ENCODE measurements around the gene GNG8.

Gene GNG8

GRCh38 chr19:46608581-46609345, 27.2 kb downstream of the GNG8 start:
- POLR2A ChIA-PET: interaction anchor here (5.7 kb wide), 1 partner anchor 8 kb away, joined by 40 read pairs; the partner anchor contains the start of gene CALM3
- CTCF ChIA-PET: interaction anchor here (0.7 kb wide), 1 partner anchor 9 kb away, joined by 3 read pairs; no protein-coding TSS in a partner anchor
- DNase-seq (ENCODE audit: extremely low spot score): peak; percentile 2
- TF ChIP-seq SUZ12 (IDR thresholded peaks at IDR 0.05): no peak

DNA sequence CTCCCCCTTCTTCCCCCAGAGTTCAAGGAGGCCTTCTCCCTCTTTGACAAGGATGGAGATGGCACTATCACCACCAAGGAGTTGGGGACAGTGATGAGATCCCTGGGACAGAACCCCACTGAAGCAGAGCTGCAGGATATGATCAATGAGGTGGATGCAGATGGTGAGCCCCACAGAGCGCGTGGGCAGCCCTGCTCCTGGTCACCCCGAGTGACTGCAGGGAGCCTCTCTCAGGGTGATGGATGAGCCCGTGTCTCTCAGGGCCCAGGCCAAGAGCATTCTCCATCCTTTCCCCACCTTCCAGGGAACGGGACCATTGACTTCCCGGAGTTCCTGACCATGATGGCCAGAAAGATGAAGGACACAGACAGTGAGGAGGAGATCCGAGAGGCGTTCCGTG, 27.8 kb downstream of the GNG8 start:
- DNase-seq (ENCODE audit: extremely low spot score): no peak
- CTCF ChIA-PET: interaction anchor here (0.7 kb wide), 1 partner anchor 9 kb away, joined by 3 read pairs; no protein-coding TSS in a partner anchor
- no peak for TF ChIP-seq CTBP1 (IDR thresholded peaks at IDR 0.05; ENCODE audit: borderline replicate concordance)
- no peak for TF ChIP-seq LEF1 (IDR thresholded peaks at IDR 0.05; ENCODE audit: borderline replicate concordance)
- no peak for TF ChIP-seq BHLHE40 (IDR thresholded peaks at IDR 0.05; ENCODE audit: borderline replicate concordance)
- TF ChIP-seq ZNF384 (IDR thresholded peaks at IDR 0.05): no peak
- no peak for TF ChIP-seq ELF4 (IDR thresholded peaks at IDR 0.05)
- no peak for TF ChIP-seq FOXM1 (IDR thresholded peaks at IDR 0.05; ENCODE audit: borderline replicate concordance)
- TF ChIP-seq SUZ12 (IDR thresholded peaks at IDR 0.05): no peak
- TF ChIP-seq L3MBTL2 (conservative IDR thresholded peaks at IDR 0.05): no peak
- no peak for TF ChIP-seq SP1 (IDR thresholded peaks at IDR 0.05)
- TF ChIP-seq ARNT (IDR thresholded peaks at IDR 0.05): no peak
- no peak for TF ChIP-seq FOXA1 (IDR thresholded peaks at IDR 0.05)
- no peak for TF ChIP-seq NFRKB (IDR thresholded peaks at IDR 0.05)
- no peak for TF ChIP-seq HDGF (IDR thresholded peaks at IDR 0.05; ENCODE audit: borderline replicate concordance)
- TF ChIP-seq FOXK2 (IDR thresholded peaks at IDR 0.05): no peak
- TF ChIP-seq TARDBP (IDR thresholded peaks at IDR 0.05): no peak
- TF ChIP-seq, protein P1, sequence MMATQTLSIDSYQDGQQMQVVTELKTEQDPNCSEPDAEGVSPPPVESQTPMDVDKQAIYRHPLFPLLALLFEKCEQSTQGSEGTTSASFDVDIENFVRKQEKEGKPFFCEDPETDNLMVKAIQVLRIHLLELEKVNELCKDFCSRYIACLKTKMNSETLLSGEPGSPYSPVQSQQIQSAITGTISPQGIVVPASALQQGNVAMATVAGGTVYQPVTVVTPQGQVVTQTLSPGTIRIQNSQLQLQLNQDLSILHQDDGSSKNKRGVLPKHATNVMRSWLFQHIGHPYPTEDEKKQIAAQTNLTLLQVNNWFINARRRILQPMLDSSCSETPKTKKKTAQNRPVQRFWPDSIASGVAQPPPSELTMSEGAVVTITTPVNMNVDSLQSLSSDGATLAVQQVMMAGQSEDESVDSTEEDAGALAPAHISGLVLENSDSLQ (IDR thresholded peaks at IDR 0.05): no peak
- POLR2A ChIA-PET: interaction anchor here (5.7 kb wide), 1 partner anchor 7 kb away, joined by 40 read pairs; the partner anchor contains the start of gene CALM3

GRCh38 chr19:46607448-46607841, 28.6 kb downstream of the GNG8 start:
- TF ChIP-seq, protein P1 (IDR thresholded peaks at IDR 0.05): no peak
- TF ChIP-seq FOXM1 (IDR thresholded peaks at IDR 0.05; ENCODE audit: borderline replicate concordance) (no peak), HDGF (IDR thresholded peaks at IDR 0.05; ENCODE audit: borderline replicate concordance) (no peak), BHLHE40 (IDR thresholded peaks at IDR 0.05; ENCODE audit: borderline replicate concordance) (no peak), LEF1 (IDR thresholded peaks at IDR 0.05; ENCODE audit: borderline replicate concordance) (no peak), L3MBTL2 (conservative IDR thresholded peaks at IDR 0.05) (no peak), ZNF384 (IDR thresholded peaks at IDR 0.05) (no peak), SUZ12 (IDR thresholded peaks at IDR 0.05) (no peak), ELF4 (IDR thresholded peaks at IDR 0.05) (no peak), FOXA1 (IDR thresholded peaks at IDR 0.05) (no peak), CTBP1 (IDR thresholded peaks at IDR 0.05; ENCODE audit: borderline replicate concordance) (no peak), FOXK2 (IDR thresholded peaks at IDR 0.05) (no peak), ARNT (IDR thresholded peaks at IDR 0.05) (no peak), TARDBP (IDR thresholded peaks at IDR 0.05) (no peak), SP1 (IDR thresholded peaks at IDR 0.05) (no peak), NFRKB (IDR thresholded peaks at IDR 0.05) (no peak)
- no peak for DNase-seq (ENCODE audit: extremely low spot score)
- ChIA-PET POLR2A (no interaction called here), CTCF (no interaction called here)

- CTCF ChIA-PET: no interaction called here
- TF ChIP-seq ZNF384 (IDR thresholded peaks at IDR 0.05) (no peak), SUZ12 (IDR thresholded peaks at IDR 0.05) (no peak), BHLHE40 (IDR thresholded peaks at IDR 0.05; ENCODE audit: borderline replicate concordance) (no peak), L3MBTL2 (conservative IDR thresholded peaks at IDR 0.05) (no peak), NFRKB (IDR thresholded peaks at IDR 0.05) (no peak), ELF4 (IDR thresholded peaks at IDR 0.05) (no peak)
- no peak for DNase-seq (ENCODE audit: extremely low spot score)
- POLR2A ChIA-PET: no interaction called here
These were observed 29.1 kb downstream of the GNG8 start for GRCh38 chr19:46606681-46607447.

GRCh38 chr19:46606019-46606418, 30.0 kb downstream of the GNG8 start:
- CTCF ChIA-PET: no interaction called here

DNA sequence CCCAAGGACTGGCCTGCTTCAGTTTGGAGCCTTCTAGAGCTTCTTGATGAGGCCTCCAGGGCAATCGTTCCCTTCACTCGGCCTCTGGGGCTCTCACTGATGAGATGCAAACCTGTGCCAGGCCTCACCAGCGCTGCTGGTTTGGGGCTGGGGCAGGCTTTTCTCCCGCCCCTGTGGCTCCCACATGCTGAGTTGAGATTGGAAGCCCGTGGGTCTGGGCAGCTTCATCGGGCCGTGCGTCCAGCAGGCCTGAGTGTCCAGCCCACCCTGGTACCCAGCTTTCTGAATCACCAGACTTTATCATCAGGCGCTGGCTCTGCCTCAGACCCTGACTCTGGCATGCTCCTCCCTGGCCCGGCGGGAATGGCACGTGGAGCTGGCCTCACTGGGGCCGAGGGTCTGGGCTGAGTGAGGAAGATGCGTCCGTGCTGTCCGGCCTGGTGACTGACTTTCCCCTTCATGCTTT, 30.6 kb downstream of the GNG8 start:
- POLR2A ChIA-PET: no interaction called here
- CTCF ChIA-PET: interaction anchor here (0.6 to 1.3 kb wide), 2 partner anchors 10 to 325 kb away, joined by 3 to 7 read pairs; no protein-coding TSS in a partner anchor
- TF ChIP-seq TARDBP (IDR thresholded peaks at IDR 0.05): no peak
- TF ChIP-seq ELF4 (IDR thresholded peaks at IDR 0.05): no peak
- TF ChIP-seq SP1 (IDR thresholded peaks at IDR 0.05): no peak
- no peak for TF ChIP-seq BHLHE40 (IDR thresholded peaks at IDR 0.05; ENCODE audit: borderline replicate concordance)
- no peak for TF ChIP-seq L3MBTL2 (conservative IDR thresholded peaks at IDR 0.05)
- no peak for TF ChIP-seq FOXA1 (IDR thresholded peaks at IDR 0.05)
- TF ChIP-seq ARNT (IDR thresholded peaks at IDR 0.05): no peak
- TF ChIP-seq HDGF (IDR thresholded peaks at IDR 0.05; ENCODE audit: borderline replicate concordance): no peak
- TF ChIP-seq, protein P1 (IDR thresholded peaks at IDR 0.05): no peak
- no peak for TF ChIP-seq SUZ12 (IDR thresholded peaks at IDR 0.05)
- TF ChIP-seq FOXK2 (IDR thresholded peaks at IDR 0.05): no peak
- no peak for TF ChIP-seq CTBP1 (IDR thresholded peaks at IDR 0.05; ENCODE audit: borderline replicate concordance)
- no peak for TF ChIP-seq NFRKB (IDR thresholded peaks at IDR 0.05)
- no peak for TF ChIP-seq LEF1 (IDR thresholded peaks at IDR 0.05; ENCODE audit: borderline replicate concordance)
- no peak for TF ChIP-seq ZNF384 (IDR thresholded peaks at IDR 0.05)
- TF ChIP-seq FOXM1 (IDR thresholded peaks at IDR 0.05; ENCODE audit: borderline replicate concordance): no peak
- DNase-seq (ENCODE audit: extremely low spot score): no peak

More at GRCh38 chr19:46606019-46606418, 30.0 kb downstream of the GNG8 start:
- no peak for TF ChIP-seq ZNF384 (IDR thresholded peaks at IDR 0.05)
- POLR2A ChIA-PET: no interaction called here
- DNase-seq (ENCODE audit: extremely low spot score): no peak
